K562 (cell line): ENCODE measurements around the gene MED15. TPM values are rescaled to one million over a fixed set of nuclear protein-coding genes. Genes with fewer than 3 reads are reported as not detected.

Source experiments
- ARID4B ChIP-seq: sonication (generic); formaldehyde crosslinking; IDR thresholded peaks from 2 replicates; pipeline ENCODE4 v1.8.0; 2022; ENCODE audit warnings: mild to moderate bottlenecking, missing genetic modification reagents
- ATF3 ChIP-seq, 2 experiments: fragments of 450-650 bp in 1 of 2; sonication (generic) in 1 of 2; formaldehyde crosslinking in 1 of 2; IDR thresholded peaks in 1 of 2; conservative IDR thresholded peaks in 1 of 2; 2 replicates each; pipeline versions ENCODE4 v1.6.1 to v1.8.1; 2016 to 2023; ENCODE audit warnings: mild to moderate bottlenecking in 2 of 2, moderate library complexity in 2 of 2, inconsistent platforms in 1 of 2, missing genetic modification reagents in 1 of 2
- E2F3 ChIP-seq: fragments of 250-450 bp; sonication (Bioruptor Pico); IDR thresholded peaks from 2 replicates; pipeline ENCODE4 v1.4.0; 2020; ENCODE audit warnings: mild to moderate bottlenecking
- HMG20B ChIP-seq: fragments of 250-450 bp; sonication (Bioruptor Pico); IDR thresholded peaks from 2 replicates; pipeline ENCODE4 v1.5.0; 2021; ENCODE audit warnings: mild to moderate bottlenecking
- HOMEZ ChIP-seq: fragments of 250-450 bp; sonication (Bioruptor Pico); IDR thresholded peaks from 2 replicates; pipeline ENCODE4 v1.4.0; 2020; ENCODE audit warnings: mild to moderate bottlenecking, moderate library complexity
- MLX ChIP-seq, 2 experiments: fragments of 450-650 bp in 1 of 2; sonication (generic) in 1 of 2; formaldehyde crosslinking; conservative IDR thresholded peaks; 2 replicates each; pipeline versions ENCODE4 v1.4.0 to v1.8.1; 2020 to 2022; ENCODE audit warnings: mild to moderate bottlenecking in 1 of 2, missing genetic modification reagents in 1 of 2
- MYC ChIP-seq, 2 experiments: fragments of 250-450 bp in 1 of 2; sonication (Bioruptor Pico) in 1 of 2; IDR thresholded peaks; 2 replicates each; pipeline versions ENCODE4 v1.5.1 to v1.6.1; 2012 to 2021; ENCODE audit warnings: low read depth in 2 of 2, borderline replicate concordance in 1 of 2, improper control_type of control experiment in 1 of 2, low read length in 1 of 2, mild to moderate bottlenecking in 1 of 2, moderate library complexity in 1 of 2
- NR2F6 ChIP-seq: fragments of 450-650 bp; formaldehyde crosslinking; IDR thresholded peaks from 2 replicates; pipeline ENCODE4 v1.4.0; 2020; ENCODE audit warnings: mild to moderate bottlenecking
- NR4A1 ChIP-seq, 2 experiments: fragments of 250-450 bp in 1 of 2; fragments of 450-650 bp in 1 of 2; sonication (Bioruptor Pico) in 1 of 2; IDR thresholded peaks; 2 replicates each; pipeline versions ENCODE4 v1.4.0 to v1.6.1; 2016 to 2020; ENCODE audit warnings: mild to moderate bottlenecking in 2 of 2, missing compliant biosample characterization in 1 of 2, missing genetic modification characterization in 1 of 2, moderate library complexity in 1 of 2
- PHB ChIP-seq: fragments of 250-450 bp; sonication (Bioruptor Pico); IDR thresholded peaks from 2 replicates; pipeline ENCODE4 v1.5.0; 2021
- SMAD2 ChIP-seq: fragments of 150-350 bp; IDR thresholded peaks from 2 replicates; pipeline ENCODE4 v1.6.1; 2014; ENCODE audit warnings: low read depth, mild to moderate bottlenecking, low read length
- ZNF518B ChIP-seq: fragments of 250-450 bp; sonication (Bioruptor Pico); IDR thresholded peaks from 2 replicates; pipeline ENCODE4 v1.5.0; 2021; ENCODE audit warnings: mild to moderate bottlenecking, moderate library complexity
- polyA plus RNA-seq, 8 experiments: library from polyadenylated mRNA; depleted of rRNA in 4 of 8; stranded (reverse) in 5 of 8; unstranded in 3 of 8; fragments of >200 nt; fragmentation: Nextera tagmentation in 2 of 8; fragmentation: Illumina TruSeq in 1 of 8; extraction: Ambion mirVana in 2 of 8; extraction: Trizol in 1 of 8; gene quantifications; 2 replicates each; pipeline versions ENCODE4 v1.2.1 to v1.2.3, GENCODE V29; 2011 to 2014; ENCODE audit warnings: inconsistent platforms in 1 of 8, missing spikeins in 1 of 8
- total RNA-seq, 7 experiments: library from RNA; depleted of rRNA in 6 of 7; stranded (reverse); fragments of >200 nt in 6 of 7; fragmentation: Illumina TruSeq in 2 of 7; extraction: Trizol in 2 of 7; gene quantifications; 2 replicates each; pipeline versions ENCODE4 v1.2.1 to v1.2.3, GENCODE V29; 2011 to 2021; ENCODE audit warnings: low replicate concordance in 1 of 7

The MED15 gene
- total and polyA plus RNA-seq, 9 of the 15 experiments (the other 6 are each of a cell fraction or from before 2014, with no cell fraction given): 4.0 to 271 (median 60.1) TPM

GRCh38 chr22:20580179-20580578 lies 72.8 kb downstream of the MED15 start (continued):
- TF ChIP-seq HOMEZ (CRISPR knock-in tag) (peak; percentile 22; the same call in 1 of the 2 replicates), PHB (CRISPR knock-in tag) (0 out of 2 replicates have a peak, but pooled peaks have one; percentile 65), HMG20B (CRISPR knock-in tag) (no peak), ARID4B (no peak), MLX (CRISPR knock-in tag; conservative IDR thresholded peaks at IDR 0.05) (no peak), ZNF518B (CRISPR knock-in tag) (no peak), ATF3 (IDR thresholded peaks at IDR 0.05) (no peak), ATF3 (CRISPR knock-in tag; conservative IDR thresholded peaks at IDR 0.05) (0 out of 2 replicates have a peak, but pooled peaks have one; percentile 10), SMAD2 (no peak), NR4A1 (CRISPR knock-in tag; IDR thresholded peaks at IDR 0.05) (peak; percentile 53; the same call in 1 of the 2 replicates), NR4A1 (tag; IDR thresholded peaks at IDR 0.05) (no peak), NR2F6 (CRISPR knock-in tag) (0 out of 2 replicates have a peak, but pooled peaks have one; percentile 8), MYC (IDR thresholded peaks at IDR 0.05; ENCODE audit: low read depth, low read length) (no peak), MYC (CRISPR knock-in tag; IDR thresholded peaks at IDR 0.05; ENCODE audit: borderline replicate concordance, low read depth) (no peak), E2F3 (CRISPR knock-in tag) (0 out of 2 replicates have a peak, but pooled peaks have one; percentile 8)
